Measurements from ENCODE around the gene PCDHA1. TPM values are rescaled to one million over a fixed set of nuclear protein-coding genes. Genes with fewer than 3 reads are reported as not detected.

PCDHA1 gene
- total and polyA plus RNA-seq, 12 donors: 0.05 to 0.20 (median 0.08) TPM; not detected in 5

DNA sequence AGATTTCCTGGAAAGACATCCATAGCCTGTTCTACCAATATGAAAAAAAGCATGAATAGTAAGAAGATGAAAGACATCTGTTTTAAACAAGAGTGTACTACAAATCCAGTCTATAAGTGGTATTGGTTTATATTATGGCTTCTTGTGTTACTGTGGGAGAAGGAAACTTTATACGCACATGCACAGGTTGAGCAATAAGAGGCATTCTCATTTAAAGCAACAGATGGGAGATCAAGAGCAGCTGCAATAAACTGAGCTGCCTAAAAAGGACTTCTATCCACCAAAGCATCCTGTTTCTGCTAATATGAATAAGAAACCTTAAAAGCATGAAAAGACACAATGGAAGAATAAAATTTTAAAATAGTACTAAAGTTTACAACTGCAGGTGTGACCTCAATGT, 256.6 kb downstream of the PCDHA1 start:
- 57 to 63% (median 61%) methylated on average over 1 of the region's 1 CpG for WGBS, 4 donors
- intact Hi-C loops (cut with DNase I): loop anchor here in 1 of 2 donors (10.0 kb wide), 1 partner anchor 678 kb away; the partner anchor contains the start of gene SLC4A9
- TF ChIP-seq POLR2A (IDR thresholded peaks at IDR 0.05): no peak
- TF ChIP-seq, protein P1, sequence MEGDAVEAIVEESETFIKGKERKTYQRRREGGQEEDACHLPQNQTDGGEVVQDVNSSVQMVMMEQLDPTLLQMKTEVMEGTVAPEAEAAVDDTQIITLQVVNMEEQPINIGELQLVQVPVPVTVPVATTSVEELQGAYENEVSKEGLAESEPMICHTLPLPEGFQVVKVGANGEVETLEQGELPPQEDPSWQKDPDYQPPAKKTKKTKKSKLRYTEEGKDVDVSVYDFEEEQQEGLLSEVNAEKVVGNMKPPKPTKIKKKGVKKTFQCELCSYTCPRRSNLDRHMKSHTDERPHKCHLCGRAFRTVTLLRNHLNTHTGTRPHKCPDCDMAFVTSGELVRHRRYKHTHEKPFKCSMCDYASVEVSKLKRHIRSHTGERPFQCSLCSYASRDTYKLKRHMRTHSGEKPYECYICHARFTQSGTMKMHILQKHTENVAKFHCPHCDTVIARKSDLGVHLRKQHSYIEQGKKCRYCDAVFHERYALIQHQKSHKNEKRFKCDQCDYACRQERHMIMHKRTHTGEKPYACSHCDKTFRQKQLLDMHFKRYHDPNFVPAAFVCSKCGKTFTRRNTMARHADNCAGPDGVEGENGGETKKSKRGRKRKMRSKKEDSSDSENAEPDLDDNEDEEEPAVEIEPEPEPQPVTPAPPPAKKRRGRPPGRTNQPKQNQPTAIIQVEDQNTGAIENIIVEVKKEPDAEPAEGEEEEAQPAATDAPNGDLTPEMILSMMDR (IDR thresholded peaks at IDR 0.05): no peak

DNA sequence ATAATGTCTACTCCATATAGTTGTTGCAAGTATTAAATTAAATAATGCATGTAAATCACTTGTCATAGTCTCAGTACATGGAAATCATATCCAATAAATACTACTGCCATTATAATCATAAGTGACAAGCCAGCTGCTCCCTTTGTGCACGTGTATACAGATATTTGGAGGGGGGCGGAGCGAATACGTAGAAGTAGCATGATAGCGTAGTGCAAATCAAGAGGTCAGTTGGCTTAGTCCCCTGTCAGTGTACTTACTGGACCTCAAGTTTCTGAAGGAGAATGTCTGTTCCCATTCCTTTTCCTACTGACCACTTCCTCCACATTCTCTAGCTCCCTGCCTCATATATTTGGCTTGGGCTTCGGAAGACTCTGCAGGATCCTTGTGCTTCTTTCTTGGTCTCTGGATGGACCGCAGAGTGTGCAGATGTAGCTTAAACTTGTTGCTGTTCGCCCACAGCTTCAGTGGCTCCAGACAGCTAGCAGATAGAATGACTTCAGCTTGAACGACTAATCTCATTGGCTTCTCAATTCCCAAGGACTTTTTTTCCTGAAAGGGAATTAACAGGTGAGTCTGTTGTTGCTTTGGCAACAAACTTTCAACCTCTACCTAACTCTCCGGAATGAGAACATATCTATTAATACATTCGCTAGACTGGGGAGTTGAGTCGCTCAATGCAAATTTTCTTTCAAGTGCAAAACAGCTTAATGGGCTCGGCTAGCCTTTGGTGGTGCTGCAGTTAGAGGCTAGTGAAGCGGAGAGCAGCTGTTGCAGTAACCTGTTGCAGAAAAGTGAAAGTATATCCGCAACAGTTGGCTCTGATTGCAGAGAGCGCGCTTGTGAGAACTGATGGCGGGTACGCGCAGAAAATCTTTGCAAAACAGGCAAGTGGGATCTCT, 264.9 kb downstream of the PCDHA1 start, which contains the start of gene PCDHB1:
Gene PCDHB1, plus strand, starts transcription at position 753 of the 899 bp plus-strand sequence. Its CDS starts 97 bp downstream, at position 850.
- intact Hi-C loops (cut with DNase I): no loop called here
- no peaks in the 10 kb centered on the region for H3K9me3 ChIP-seq (replicated peaks in 1 of 3)
- no peaks in the 10 kb centered on the region for H3K4me1 ChIP-seq (replicated peaks in 1 of 2)
- H3K27ac ChIP-seq: no peak within 1 kb of the TSS
- peaks cover 4% of the 10 kb centered on the region for H3K27me3 ChIP-seq
- 13 to 25% (median 14%) methylated on average over 20 of the region's 20 CpGs for WGBS, 4 donors
- H3K36me3 ChIP-seq (replicated peaks in 1 of 2): no peaks in the 10 kb centered on the region
- TF ChIP-seq, protein P1 (IDR thresholded peaks at IDR 0.05): no peak
- no peak for TF ChIP-seq POLR2A (IDR thresholded peaks at IDR 0.05)
- H3K4me3 ChIP-seq: peak within 1 kb of the TSS in 3 of 4 donors; percentile 16 to 75 (median 25)
- peak in 1 of 7 donors; percentile 14 for DNase-seq

More for the DNA sequence above, 256.6 kb downstream of the PCDHA1 start:
- Histone ChIP-seq H3K27ac (no peak overlapping the region), H3K9me3 (replicated peaks in 1 of 3) (no peaks in the 10 kb centered on the region), H3K27me3 (no peaks in the 10 kb centered on the region), H3K4me1 (replicated peaks in 1 of 2) (peaks cover 2 to 5% of the 10 kb centered on the region in 2 donors), H3K4me3 (no peak overlapping the region), H3K36me3 (replicated peaks in 1 of 2) (no peaks in the 10 kb centered on the region)
- DNase-seq: no peak

DNA sequence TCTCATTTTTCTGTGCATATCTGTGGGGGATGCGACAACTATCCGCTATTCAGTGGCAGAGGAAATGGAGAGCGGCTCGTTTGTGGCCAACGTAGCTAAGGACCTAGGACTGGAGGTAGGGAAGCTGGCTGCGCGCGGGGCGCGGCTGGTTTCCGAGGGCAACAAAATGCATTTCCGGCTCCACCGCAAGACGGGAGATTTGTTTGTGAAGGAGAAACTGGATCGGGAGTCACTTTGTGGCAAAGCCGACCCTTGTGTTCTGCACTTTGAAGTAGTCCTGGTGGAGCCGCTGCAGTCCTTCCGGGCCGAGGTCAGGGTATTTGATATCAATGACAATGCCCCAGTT, 265.6 kb downstream of the PCDHA1 start:
- H3K9me3 ChIP-seq (replicated peaks in 1 of 3): no peaks in the 10 kb centered on the region
- TF ChIP-seq, protein P1 (IDR thresholded peaks at IDR 0.05): no peak
- no peak for TF ChIP-seq POLR2A (IDR thresholded peaks at IDR 0.05)
- no peaks in the 10 kb centered on the region for H3K36me3 ChIP-seq (replicated peaks in 1 of 2)
- H3K4me3 ChIP-seq: peak overlapping the region in 3 of 4 donors; percentile 16 to 75 (median 25)
- H3K27ac ChIP-seq: no peak overlapping the region
- peaks cover 4% of the 10 kb centered on the region for H3K27me3 ChIP-seq
- no peaks in the 10 kb centered on the region for H3K4me1 ChIP-seq (replicated peaks in 1 of 2)
- WGBS, 4 donors: 5 to 10% (median 8%) methylated on average over 13 to 19 of the region's 19 CpGs
- no peak for DNase-seq
- intact Hi-C loops (cut with DNase I): no loop called here

Small RNA genes lying within 50 kb of the gene (small RNA-seq; reads per million reads assigned to genes)
- gene AC010223.1: 0 reads per million in 2 donors

Other genes starting within 250 kb of the PCDHA1 start
- 10 to 100 TPM in 7 of 9 donors, 1 to 10 TPM in 2; 5.9 to 80.5 (median 40.0) TPM for gene EIF4EBP3, start 238.5 kb upstream of the PCDHA1 start, total RNA-seq
- 100 to 1,000 TPM in 2 of 3 donors, 1 to 10 TPM in 1; 7.9 to 158 (median 121) TPM for gene EIF4EBP3, start 238.5 kb upstream of the PCDHA1 start, polyA plus RNA-seq
- gene SRA1, start 228.7 kb upstream of the PCDHA1 start, total RNA-seq: 100 to 1,000 TPM in 1 of 9 donors, 10 to 100 TPM in 8; 31.3 to 156 (median 46.0) TPM
- gene SRA1, start 228.7 kb upstream of the PCDHA1 start, polyA plus RNA-seq: 100 to 1,000 TPM in 2 of 3 donors, 10 to 100 TPM in 1; 96.3 to 115 (median 101) TPM
- gene APBB3, start 221.5 kb upstream of the PCDHA1 start, total RNA-seq: 10 to 100 TPM; 14.0 to 61.2 (median 35.5) TPM
- 100 to 1,000 TPM in 2 of 3 donors, 10 to 100 TPM in 1; 25.6 to 163 (median 142) TPM for gene APBB3, start 221.5 kb upstream of the PCDHA1 start, polyA plus RNA-seq
- 100 to 1,000 TPM in 3 of 9 donors, 10 to 100 TPM in 6; 17.3 to 133 (median 82.8) TPM for gene SLC35A4, start 221.3 kb upstream of the PCDHA1 start, total RNA-seq
- 100 to 1,000 TPM in 1 of 3 donors, 10 to 100 TPM in 2; 42.1 to 135 (median 45.0) TPM for gene SLC35A4, start 221.3 kb upstream of the PCDHA1 start, polyA plus RNA-seq
- 100 to 1,000 TPM in 8 of 9 donors, 1 to 10 TPM in 1; 9.8 to 885 (median 316) TPM for gene CD14, start 153.0 kb upstream of the PCDHA1 start, total RNA-seq
- gene CD14, start 153.0 kb upstream of the PCDHA1 start, polyA plus RNA-seq: 100 to 1,000 TPM in 2 of 3 donors, 10 to 100 TPM in 1; 13.9 to 252 (median 101) TPM
- 100 to 1,000 TPM in 1 of 9 donors, 10 to 100 TPM in 7, 1 to 10 TPM in 1; 6.6 to 348 (median 29.5) TPM for gene TMCO6, start 146.7 kb upstream of the PCDHA1 start, total RNA-seq
- 10 to 100 TPM in 2 of 3 donors, 1 to 10 TPM in 1; 5.6 to 44.7 (median 25.3) TPM for gene TMCO6, start 146.7 kb upstream of the PCDHA1 start, polyA plus RNA-seq
- 100 to 1,000 TPM in 8 of 9 donors, 10 to 100 TPM in 1; 98.1 to 139 (median 115) TPM for gene NDUFA2, start 138.5 kb upstream of the PCDHA1 start, total RNA-seq
- 100 to 1,000 TPM in 2 of 3 donors, 10 to 100 TPM in 1; 65.6 to 573 (median 367) TPM for gene NDUFA2, start 138.5 kb upstream of the PCDHA1 start, polyA plus RNA-seq
- gene IK, start 138.3 kb upstream of the PCDHA1 start, total RNA-seq: 100 to 1,000 TPM in 4 of 9 donors, 10 to 100 TPM in 5; 65.7 to 478 (median 83.3) TPM
- gene IK, start 138.3 kb upstream of the PCDHA1 start, polyA plus RNA-seq: 100 to 1,000 TPM in 1 of 3 donors, 10 to 100 TPM in 2; 65.5 to 153 (median 97.5) TPM
- gene WDR55, start 121.2 kb upstream of the PCDHA1 start, total RNA-seq: 10 to 100 TPM; 13.6 to 20.0 (median 17.1) TPM
- gene WDR55, start 121.2 kb upstream of the PCDHA1 start, polyA plus RNA-seq: 10 to 100 TPM; 13.3 to 20.8 (median 13.5) TPM
- 1 to 10 TPM in 1 of 9 donors, under 1 TPM in 8; 0.19 to 3.6 (median 0.50) TPM for gene DND1, start 112.6 kb upstream of the PCDHA1 start, total RNA-seq
- gene DND1, start 112.6 kb upstream of the PCDHA1 start, polyA plus RNA-seq: 1 to 10 TPM in 2 of 3 donors, under 1 TPM in 1; 0.18 to 3.1 (median 2.1) TPM
- gene HARS1, start 94.8 kb upstream of the PCDHA1 start, total RNA-seq: 10 to 100 TPM; 36.4 to 80.6 (median 55.7) TPM
- 100 to 1,000 TPM in 1 of 3 donors, 10 to 100 TPM in 2; 92.3 to 111 (median 94.6) TPM for gene HARS1, start 94.8 kb upstream of the PCDHA1 start, polyA plus RNA-seq
- gene HARS2, start 94.7 kb upstream of the PCDHA1 start, total RNA-seq: 10 to 100 TPM; 21.3 to 51.2 (median 32.9) TPM
- gene HARS2, start 94.7 kb upstream of the PCDHA1 start, polyA plus RNA-seq: 10 to 100 TPM; 26.0 to 31.0 (median 28.6) TPM
- gene ZMAT2, start 85.7 kb upstream of the PCDHA1 start, total RNA-seq: 100 to 1,000 TPM in 1 of 9 donors, 10 to 100 TPM in 8; 24.6 to 122 (median 51.4) TPM
- 100 to 1,000 TPM in 1 of 3 donors, 10 to 100 TPM in 2; 42.1 to 113 (median 82.8) TPM for gene ZMAT2, start 85.7 kb upstream of the PCDHA1 start, polyA plus RNA-seq
- under 1 TPM in 4 of 9 donors, not detected in 5; 0.12 to 0.28 (median 0.21) TPM for gene PCDHA2, start 8.7 kb downstream of the PCDHA1 start, total RNA-seq
- gene PCDHA2, start 8.7 kb downstream of the PCDHA1 start, polyA plus RNA-seq: under 1 TPM in 2 of 3 donors, not detected in 1; 0.03 to 0.09 TPM
- gene PCDHA3, start 14.9 kb downstream of the PCDHA1 start, total RNA-seq: 1 to 10 TPM in 1 of 9 donors, under 1 TPM in 6, not detected in 2; 0.10 to 1.4 (median 0.31) TPM
- gene PCDHA3, start 14.9 kb downstream of the PCDHA1 start, polyA plus RNA-seq: 1 to 10 TPM in 1 of 3 donors, under 1 TPM in 2; 0.16 to 1.1 (median 0.24) TPM
- under 1 TPM; 0.04 to 0.96 (median 0.28) TPM for gene PCDHA4, start 20.9 kb downstream of the PCDHA1 start, total RNA-seq
- gene PCDHA4, start 20.9 kb downstream of the PCDHA1 start, polyA plus RNA-seq: under 1 TPM; 0.08 to 0.33 (median 0.10) TPM
- under 1 TPM in 7 of 9 donors, not detected in 2; 0.11 to 0.67 (median 0.17) TPM for gene PCDHA5, start 35.5 kb downstream of the PCDHA1 start, total RNA-seq
- under 1 TPM; 0.07 to 0.62 (median 0.24) TPM for gene PCDHA5, start 35.5 kb downstream of the PCDHA1 start, polyA plus RNA-seq
- gene PCDHA6, start 41.8 kb downstream of the PCDHA1 start, total RNA-seq: 1 to 10 TPM in 1 of 9 donors, under 1 TPM in 7, not detected in 1; 0.14 to 1.1 (median 0.48) TPM
- under 1 TPM; 0.20 to 0.97 (median 0.32) TPM for gene PCDHA6, start 41.8 kb downstream of the PCDHA1 start, polyA plus RNA-seq
- 1 to 10 TPM in 1 of 9 donors, under 1 TPM in 6, not detected in 2; 0.22 to 1.2 (median 0.35) TPM for gene PCDHA7, start 48.1 kb downstream of the PCDHA1 start, total RNA-seq
- under 1 TPM; 0.16 to 0.20 (median 0.20) TPM for gene PCDHA7, start 48.1 kb downstream of the PCDHA1 start, polyA plus RNA-seq
- gene PCDHA8, start 55.0 kb downstream of the PCDHA1 start, total RNA-seq: under 1 TPM in 3 of 9 donors, not detected in 6; 0.14 to 0.18 (median 0.17) TPM
- under 1 TPM; 0.03 to 0.16 (median 0.09) TPM for gene PCDHA8, start 55.0 kb downstream of the PCDHA1 start, polyA plus RNA-seq
- gene PCDHA9, start 62.2 kb downstream of the PCDHA1 start, total RNA-seq: under 1 TPM in 7 of 9 donors, not detected in 2; 0.04 to 0.39 (median 0.18) TPM
- gene PCDHA9, start 62.2 kb downstream of the PCDHA1 start, polyA plus RNA-seq: not detected
- gene PCDHA10, start 69.8 kb downstream of the PCDHA1 start, total RNA-seq: 1 to 10 TPM in 3 of 9 donors, under 1 TPM in 6; 0.17 to 1.8 (median 0.48) TPM
- under 1 TPM; under 0.01 to 0.81 (median 0.32) TPM for gene PCDHA10, start 69.8 kb downstream of the PCDHA1 start, polyA plus RNA-seq
- 1 to 10 TPM in 1 of 9 donors, under 1 TPM in 7, not detected in 1; 0.07 to 1.5 (median 0.35) TPM for gene PCDHA11, start 82.8 kb downstream of the PCDHA1 start, total RNA-seq
- gene PCDHA11, start 82.8 kb downstream of the PCDHA1 start, polyA plus RNA-seq: under 1 TPM in 2 of 3 donors, not detected in 1; 0.48 to 0.51 TPM
- gene PCDHA12, start 89.2 kb downstream of the PCDHA1 start, total RNA-seq: 1 to 10 TPM in 3 of 9 donors, under 1 TPM in 6; 0.25 to 1.9 (median 0.55) TPM
- gene PCDHA12, start 89.2 kb downstream of the PCDHA1 start, polyA plus RNA-seq: under 1 TPM; 0.17 to 0.32 (median 0.20) TPM
- gene PCDHA13, start 96.0 kb downstream of the PCDHA1 start, total RNA-seq: under 1 TPM in 8 of 9 donors, not detected in 1; 0.12 to 0.98 (median 0.55) TPM
- under 1 TPM; 0.13 to 0.32 (median 0.26) TPM for gene PCDHA13, start 96.0 kb downstream of the PCDHA1 start, polyA plus RNA-seq
- gene PCDHAC1, start 140.2 kb downstream of the PCDHA1 start, total RNA-seq: 1 to 10 TPM in 2 of 9 donors, under 1 TPM in 7; 0.29 to 1.4 (median 0.70) TPM
- under 1 TPM; 0.10 to 0.81 (median 0.16) TPM for gene PCDHAC1, start 140.2 kb downstream of the PCDHA1 start, polyA plus RNA-seq
- gene PCDHAC2, start 180.3 kb downstream of the PCDHA1 start, total RNA-seq: 1 to 10 TPM in 6 of 9 donors, under 1 TPM in 3; 0.30 to 6.1 (median 1.1) TPM
- 1 to 10 TPM in 1 of 3 donors, under 1 TPM in 2; 0.07 to 6.5 (median 0.32) TPM for gene PCDHAC2, start 180.3 kb downstream of the PCDHA1 start, polyA plus RNA-seq

Data from adrenal gland (tissue), 12 donors.